NOMO-1 treated with DMSO at 0.1 percent for 48 hours (cell line): ENCODE measurements around the gene FGF19.
A peak's percentile ranks its signal among the peaks of the same experiment; 100 is the strongest.
"Not testable (repeated sequence)": the region's sequence is repeated elsewhere in the genome, so short reads cannot be mapped to it uniquely, and the experiment has no call there.

Experiments
- DNase-seq: peaks from one replicate; lab custom pipeline; 2025; ENCODE audit not compliant: unreplicated experiment; lab: John Stamatoyannopoulos, UW

Gene FGF19

DNA sequence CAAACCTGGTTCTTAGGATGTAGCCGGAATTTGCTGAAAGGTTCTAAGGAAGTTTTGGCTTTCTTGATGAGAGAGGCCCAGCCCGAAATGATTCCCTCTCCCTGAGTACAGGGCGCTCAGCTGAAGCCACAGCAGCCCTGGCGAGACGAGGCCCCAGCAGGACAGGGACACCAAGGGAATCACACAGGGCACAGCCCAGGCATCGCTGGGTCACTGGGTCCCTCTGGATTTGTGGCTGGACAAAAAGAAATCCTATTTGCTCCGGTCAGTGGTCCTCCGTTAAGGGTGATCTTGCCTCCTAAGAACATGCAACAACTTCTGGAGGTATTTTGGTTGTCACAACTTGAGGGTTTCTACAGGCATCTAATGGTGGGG, 6.4 kb downstream of the FGF19 start:
- no peak for DNase-seq

DNA sequence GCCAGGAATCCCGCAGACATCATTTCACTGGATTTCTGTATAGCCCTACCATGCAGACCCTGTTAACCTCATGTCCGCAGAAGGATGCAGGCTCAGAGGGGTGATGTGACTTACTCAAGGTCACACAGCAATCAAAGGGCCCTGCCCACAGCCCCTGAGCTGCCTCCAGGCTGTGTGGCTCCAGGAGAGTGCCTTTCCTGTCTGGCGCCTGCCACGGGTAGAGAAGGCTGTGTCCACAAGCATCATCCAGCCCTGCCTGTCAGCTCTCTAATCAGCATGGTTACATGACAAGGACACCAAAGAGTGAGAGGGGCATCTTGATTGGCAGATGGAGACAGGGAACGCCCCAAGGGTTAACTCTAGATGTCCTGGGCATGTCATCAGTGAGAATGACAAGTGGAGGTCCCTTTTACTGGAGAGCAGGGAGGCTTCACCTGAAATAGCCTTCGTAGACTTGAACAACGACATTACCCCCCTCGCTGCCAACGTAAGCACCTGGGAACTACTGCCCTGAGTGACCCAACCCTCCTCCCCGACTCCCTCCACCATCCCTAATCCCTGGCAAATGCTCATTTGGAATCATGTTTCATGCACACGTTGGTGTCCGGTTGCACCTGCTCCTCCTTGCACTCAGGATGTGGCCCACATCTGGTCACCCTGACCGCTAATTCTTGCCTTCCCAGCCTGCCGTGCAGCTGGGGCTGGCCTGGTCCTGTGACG, 6.9 kb downstream of the FGF19 start:
- DNase-seq = no peak

DNA sequence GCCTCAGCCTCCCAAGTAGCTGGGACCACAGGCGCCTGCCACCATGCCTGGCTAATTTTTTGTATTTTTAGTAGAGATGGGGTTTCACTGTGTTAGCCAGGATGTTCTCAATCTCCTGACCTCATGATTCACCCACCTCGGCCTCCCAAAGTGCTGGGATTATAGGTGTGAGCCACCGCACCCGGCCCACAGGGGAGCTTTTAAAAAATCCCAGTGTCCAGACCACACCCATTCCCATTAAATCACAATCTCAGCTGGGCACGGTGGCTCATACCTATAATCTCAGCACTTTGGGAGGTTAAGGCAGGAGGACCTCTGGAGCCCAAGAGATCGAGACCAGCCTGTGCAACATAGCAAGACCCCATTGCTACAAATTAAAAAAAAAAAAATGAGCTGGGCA, 7.8 kb downstream of the FGF19 start:
- not testable (repeated sequence) for DNase-seq

DNA sequence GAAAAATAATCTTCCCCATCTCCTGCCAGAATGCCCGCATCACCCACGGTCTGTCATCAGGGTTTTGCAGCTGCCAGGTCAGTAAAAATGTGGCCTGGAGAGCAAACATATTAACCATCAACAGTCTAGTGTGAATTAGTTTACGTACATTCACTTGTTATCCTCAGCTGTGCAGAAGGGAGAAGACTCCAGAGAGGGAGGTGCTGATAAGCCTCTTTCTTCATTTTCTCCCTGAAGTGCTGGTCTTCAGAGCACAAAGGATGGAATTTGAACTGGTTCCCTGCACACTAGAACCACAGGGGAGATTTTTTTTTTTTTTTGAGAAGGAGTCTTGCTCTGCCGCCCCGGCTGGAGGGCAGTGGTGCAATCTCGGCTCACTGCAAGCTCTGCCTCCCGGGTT, 8.2 kb downstream of the FGF19 start:
- DNase-seq = no peak

DNA sequence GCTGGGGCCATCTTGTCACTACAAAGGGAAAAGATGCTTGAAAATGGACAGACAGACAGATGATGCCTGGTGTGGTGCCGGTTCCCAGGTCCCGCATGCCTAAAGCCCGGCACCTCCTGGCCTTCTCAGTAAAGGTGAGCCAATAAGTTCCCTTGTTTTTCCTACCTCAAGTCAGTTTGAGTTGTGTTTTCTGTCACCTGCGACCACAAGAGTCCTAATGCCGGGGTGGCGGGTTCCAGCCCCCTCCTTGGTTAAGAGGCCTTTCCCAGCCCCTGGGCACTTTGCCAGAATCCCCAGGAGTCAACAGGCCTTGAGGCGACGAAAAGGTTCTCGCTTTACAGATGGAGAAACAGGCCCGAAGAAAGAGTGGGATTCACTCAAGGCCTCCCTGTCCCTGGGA, 9.0 kb downstream of the FGF19 start:
- no peak for DNase-seq

DNA sequence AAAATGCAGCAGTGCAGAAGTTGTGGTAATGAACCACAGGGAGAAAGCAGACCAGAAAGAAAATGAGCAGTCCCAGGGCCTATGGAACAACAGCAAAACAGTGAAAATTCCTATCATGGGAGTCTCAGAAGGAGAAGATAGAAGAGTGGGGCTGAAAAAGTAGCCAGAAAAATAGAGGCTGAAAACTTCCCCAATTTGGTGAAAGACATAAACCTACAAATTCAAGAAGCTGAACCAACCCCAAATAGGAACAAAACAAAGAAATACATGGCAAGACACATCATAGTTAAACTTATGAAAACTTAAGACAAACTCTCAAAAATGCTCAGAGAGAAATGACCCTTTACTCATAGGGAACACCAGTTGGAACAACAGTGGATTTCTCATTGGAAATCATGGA, 11.4 kb downstream of the FGF19 start:
- no peak for DNase-seq

DNA sequence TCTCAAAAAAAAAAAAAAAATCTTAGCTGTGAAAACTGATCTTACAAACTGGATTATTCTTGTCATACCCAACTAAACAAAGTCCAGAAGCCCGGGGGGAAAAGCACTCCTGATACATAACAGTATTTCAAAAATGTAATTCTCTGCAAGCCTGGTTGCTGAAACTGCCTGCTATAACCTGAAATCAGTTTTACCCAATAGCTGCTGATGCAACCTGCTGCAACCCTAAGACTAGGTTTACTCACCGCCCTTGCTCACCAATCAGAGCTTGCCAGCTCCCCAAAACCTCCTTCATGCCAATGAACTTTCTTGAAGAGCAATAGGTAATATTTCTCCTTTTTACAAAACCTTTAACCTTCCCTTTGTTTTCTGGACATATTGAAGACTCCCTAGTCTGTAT, 12.4 kb downstream of the FGF19 start:
- no peak for DNase-seq

DNA sequence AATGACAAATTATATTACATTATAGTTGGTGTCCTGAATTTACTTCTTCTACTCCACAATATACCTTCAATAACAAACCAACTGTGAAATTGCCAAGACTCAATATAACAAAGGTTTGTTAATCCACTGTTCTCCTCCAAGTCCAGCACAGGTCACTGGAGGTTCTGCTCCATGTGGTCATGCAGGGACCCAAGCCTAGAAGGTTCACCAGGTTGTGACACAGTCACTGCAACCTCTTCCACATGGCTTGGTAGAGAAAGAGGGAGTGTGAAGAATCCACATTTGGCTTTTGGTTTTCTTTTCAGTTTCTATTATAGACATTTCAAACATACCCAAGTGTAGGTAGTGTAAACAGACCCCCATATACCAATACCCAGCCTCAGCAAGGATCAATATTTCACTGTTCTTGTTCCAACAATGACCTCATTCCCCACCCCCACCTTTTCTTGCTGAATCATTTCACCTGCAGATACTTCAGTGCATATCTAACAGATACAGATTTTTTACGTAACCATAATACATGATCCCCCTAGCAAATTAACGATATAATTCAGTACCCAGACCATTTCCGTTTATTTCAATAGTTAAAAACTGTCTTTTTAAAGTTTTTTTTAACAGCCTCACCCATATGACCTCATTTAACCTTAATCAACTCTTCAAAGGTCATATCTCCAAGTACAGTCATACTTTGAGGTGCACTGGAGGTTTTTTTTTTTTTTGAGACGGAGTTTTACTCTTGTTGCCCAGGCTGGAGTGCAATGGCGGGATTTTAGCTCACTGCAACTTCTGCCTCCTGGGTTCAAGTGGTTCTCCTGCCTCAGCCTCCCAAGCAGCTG, 14.1 kb downstream of the FGF19 start:
- no peak for DNase-seq

DNA sequence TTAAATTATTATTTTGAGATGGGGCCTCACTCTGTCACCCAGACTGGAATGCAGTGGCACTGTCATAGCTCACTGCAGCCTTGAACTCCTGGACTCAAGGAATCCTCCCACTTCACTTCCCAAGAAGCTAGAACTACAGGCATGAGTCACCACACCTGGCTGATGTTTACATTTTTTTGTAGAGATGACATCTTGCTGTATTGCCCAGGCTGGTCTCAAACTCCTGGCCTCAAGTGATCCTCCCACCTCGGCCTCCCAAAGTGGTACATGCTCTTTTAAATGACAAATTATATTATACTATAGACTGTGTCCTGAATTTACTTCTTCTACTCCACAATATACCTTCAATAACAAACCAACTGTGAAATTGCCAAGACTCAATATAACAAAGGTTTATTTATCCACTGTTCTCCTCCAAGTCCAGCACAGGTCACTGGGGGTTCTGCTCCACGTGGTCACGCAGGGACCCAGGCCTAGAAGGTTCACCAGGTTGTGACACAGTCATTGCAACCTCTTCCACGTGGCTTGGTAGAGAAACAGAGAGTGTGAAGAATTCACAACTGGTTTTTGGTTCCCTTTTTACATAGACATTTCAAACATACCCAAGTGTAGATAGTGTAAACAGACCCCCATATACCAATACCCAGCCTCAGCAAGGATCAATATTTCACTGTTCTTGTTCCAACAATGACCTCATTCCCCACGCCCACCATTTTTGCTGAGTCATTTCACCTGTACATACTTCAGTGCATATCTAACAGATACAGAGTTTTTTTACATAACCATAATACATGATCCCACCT, 15.7 kb downstream of the FGF19 start:
- DNase-seq = not testable (repeated sequence)

DNA sequence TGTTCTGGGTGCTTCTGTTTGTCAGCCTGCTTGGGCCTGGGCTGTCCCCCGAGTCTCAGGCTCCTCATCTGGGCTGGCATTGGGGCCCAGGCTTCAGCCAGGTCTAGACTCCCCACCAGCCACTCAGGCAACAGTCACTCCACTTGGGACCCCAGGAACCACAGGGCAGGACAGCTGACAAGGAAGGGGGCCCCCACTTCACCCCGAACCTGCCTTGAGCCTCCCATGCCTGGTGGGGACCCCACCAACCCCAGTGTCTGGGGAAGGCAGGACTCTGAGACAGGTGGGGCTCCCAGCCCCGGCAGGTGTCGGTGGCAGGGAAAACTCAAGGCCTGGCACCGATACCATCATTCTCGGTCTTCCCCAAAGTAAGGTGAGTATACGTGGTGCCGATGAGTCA, 17.0 kb downstream of the FGF19 start:
- DNase-seq = no peak

DNA sequence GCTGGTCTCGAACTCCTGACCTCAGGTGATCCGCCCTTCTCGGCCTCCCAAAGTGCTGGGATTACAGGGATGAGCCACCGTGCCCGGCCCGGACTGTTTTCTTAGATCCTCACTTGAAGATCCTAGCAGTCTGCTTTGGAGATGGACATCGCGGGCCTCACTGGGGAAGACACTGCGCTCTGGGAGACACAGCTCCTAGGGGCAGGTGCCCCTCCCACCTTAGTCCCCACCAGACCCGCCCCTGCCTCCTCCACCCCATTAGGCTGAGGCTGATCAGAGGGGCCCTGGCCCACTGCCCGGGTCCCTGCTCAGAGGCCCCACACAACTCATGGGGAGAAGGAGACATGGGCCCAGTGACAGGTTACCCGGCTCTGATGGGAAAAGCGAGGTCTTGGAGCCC, 17.4 kb downstream of the FGF19 start:
- no peak for DNase-seq

DNA sequence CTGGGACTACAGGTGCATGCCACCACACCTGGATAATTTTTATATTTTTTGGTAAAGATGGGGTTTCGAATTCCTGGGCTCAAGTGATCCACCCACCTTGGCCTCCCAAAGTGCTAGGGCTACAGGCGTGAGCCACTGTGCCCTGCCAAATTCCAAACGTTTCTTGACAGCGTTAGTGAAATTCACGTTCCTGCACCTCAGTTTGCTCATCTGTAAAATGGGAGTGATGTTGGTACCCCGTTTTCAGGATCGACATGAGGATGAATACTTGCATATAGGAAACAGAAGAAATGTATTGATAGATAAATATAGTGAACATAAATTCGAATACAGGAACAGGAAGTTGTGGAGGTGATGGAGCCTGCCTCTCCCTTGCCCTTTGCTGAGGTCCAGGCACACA, 18.5 kb downstream of the FGF19 start:
- no peak for DNase-seq

DNA sequence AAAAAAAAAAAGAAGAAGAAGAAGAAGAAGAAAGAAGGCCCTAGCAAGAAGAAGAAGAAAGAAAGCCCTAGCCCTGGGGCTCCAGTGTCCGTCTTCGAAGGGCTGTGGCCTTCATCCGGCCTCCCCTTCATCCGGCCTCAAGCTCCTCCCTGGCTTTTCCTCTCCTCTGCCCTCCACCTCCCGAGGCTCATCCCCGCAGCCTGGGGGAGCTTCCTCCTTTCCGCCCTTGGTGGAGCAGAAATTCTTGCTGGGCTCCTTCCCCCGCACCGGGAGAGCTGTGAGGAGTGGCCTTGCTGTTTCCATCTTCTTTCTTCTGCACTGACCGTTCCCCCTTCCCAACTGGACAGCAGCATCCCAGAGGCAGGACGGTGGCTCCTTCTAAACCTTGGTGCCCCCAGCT, 19.2 kb downstream of the FGF19 start:
- no peak for DNase-seq

DNA sequence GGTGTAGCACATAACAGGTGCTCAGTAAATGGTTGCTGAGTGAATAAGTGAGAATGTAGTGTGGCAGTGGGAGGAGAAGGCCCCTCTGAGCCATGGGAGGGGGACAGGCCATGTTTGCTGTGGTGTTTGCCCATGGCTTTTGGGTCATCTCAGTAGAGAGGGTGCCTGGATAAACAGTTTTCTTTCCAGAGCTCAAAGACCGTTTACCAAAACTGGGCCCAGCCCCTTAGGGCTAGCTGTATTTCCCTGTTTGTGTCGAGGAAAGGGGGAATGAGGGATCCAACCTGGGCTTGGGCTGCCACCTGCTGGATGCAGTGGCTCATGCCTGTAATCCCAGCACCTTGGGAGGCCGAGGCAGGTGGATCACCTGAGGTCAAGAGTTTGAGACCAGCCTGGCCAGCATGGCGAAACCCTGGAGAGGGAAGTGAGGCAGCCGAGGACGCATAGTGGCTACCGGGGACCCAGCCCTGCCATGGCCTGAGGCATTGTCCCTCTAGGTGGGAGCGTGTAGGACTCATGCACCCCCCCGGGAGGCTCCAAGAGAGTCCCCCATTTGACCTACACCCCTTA, 20.0 kb downstream of the FGF19 start:
- DNase-seq = no peak

DNA sequence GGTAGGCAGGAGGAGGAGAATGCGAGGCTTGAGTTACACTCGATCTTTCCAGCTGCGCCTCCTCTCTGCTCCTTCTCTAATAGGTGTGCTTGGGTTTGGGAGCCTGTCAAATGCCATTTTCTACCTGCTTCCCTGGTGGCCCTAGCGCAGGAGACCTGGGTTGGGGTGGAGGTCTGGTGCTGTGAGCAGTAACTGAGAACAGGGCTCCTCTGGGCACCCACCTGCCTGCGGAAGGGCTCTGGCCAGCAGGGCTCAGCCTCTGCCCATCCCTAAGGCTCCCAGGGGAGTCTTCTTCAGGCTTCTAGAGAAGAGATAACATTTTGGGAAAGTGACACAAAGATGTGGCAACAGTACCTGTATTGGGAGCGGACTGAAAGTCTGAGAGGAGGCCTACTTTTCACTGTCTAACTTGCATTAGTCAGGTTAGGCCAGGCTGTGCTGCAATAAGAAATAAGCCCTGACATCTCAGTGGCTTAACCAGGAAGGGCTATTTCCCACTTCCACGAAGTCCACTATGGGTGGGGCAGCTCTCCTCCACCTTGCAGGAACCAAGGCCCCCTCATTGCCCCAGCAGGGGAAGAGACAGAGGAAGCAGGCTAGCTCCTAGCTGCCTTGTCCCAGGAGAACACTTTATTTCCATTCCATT, 21.0 kb downstream of the FGF19 start:
- no peak for DNase-seq

DNA sequence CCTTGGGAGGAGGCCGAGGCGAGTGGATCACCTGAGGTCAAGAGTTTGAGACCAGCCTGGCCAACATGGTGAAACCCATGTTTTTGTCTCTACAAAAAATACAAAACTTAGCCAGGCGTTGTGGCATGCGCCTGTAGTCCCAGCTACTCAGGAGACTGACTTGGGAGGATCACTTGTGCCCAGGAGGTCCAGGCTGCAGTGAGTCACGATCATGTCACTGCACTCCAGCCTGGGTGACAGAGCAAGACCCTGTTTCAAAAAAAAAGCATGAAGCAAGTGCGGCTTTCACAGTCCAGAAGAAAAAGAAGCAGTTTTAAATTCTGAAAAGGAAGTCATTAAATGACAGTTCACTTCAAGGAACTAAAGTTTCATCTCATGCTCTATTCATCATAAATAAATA, 21.6 kb downstream of the FGF19 start:
- peak; percentile 20 for DNase-seq

DNA sequence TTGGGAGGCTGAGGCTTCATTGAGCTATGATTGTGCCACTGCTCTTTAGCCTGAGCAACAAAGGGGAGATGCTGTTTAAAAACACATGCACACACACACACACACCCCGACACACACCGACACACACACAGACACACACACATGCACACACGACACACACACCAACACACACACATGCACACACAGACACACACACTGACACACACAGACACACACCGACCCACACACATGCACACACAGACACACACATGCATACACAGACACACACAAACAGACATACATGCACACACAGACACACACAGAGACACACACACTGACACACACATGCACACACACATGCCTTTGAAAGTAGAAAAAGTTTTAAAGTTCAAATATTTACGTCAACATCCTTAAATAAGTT, 23.1 kb downstream of the FGF19 start:
- DNase-seq = no peak

DNA sequence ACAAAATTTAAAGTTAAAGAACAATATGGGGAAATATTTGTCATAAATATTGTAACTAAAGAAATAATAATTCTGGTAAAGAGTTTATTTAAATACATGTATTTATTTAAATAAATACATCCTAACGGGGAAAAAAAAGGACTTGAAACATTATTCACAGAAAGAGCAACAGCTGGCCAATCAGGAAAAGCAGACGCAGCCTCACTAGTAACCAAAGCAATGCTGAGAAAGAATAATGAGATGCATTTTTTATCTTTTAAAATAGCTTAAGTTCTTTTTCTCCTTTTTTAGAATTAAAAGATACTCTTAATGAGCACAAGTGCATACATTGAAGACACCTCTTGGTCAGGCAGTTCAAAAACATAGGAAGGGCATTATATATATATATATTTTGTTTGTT, 26.1 kb downstream of the FGF19 start:
- no peak for DNase-seq

DNA sequence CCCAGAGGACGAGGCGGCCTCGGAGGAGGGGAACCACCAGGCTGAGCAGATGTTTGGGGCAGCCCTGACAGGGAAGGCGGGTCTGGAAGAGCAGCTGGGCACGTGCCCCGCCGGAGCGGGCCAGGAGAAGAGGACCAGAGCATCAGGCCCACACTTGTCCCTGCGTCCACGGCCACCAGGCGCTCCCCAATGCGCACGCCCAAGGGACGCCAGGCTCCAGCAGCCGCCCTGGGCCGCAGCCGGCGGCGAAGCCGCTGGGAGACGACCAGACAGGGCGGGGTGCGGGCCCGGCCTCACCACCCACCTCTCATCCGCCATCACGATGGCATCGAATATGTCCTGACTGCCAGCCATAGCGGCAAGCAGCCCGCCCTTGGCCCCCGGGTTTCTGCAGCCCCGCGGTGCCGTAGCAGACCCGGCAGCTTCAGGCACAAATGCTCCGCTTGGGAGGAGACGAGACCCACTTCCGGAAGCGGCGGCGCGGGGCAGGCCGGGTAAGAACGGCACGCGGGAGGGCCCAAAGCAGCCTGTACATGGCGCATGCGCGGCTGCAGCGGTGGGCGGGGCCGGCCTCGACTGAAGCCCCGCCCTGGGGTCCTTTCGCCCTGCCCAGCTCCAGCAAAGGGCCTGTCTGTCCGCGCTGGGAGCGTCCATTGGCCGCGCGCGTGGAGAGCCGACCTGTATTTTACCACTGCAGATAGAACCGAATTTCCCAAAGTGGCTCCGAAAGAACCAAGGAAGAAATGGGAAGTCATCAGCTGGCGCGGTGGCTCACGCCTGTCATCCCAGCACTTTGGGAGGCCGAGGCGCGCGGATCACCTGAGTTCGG, 28.7 kb downstream of the FGF19 start, which contains the start of gene LTO1:
TSS of gene LTO1 (minus strand) at position 468 of the 829 bp plus-strand sequence. CDS start at position 354, 114 bp downstream.
- peak; percentile 91 for DNase-seq

DNA sequence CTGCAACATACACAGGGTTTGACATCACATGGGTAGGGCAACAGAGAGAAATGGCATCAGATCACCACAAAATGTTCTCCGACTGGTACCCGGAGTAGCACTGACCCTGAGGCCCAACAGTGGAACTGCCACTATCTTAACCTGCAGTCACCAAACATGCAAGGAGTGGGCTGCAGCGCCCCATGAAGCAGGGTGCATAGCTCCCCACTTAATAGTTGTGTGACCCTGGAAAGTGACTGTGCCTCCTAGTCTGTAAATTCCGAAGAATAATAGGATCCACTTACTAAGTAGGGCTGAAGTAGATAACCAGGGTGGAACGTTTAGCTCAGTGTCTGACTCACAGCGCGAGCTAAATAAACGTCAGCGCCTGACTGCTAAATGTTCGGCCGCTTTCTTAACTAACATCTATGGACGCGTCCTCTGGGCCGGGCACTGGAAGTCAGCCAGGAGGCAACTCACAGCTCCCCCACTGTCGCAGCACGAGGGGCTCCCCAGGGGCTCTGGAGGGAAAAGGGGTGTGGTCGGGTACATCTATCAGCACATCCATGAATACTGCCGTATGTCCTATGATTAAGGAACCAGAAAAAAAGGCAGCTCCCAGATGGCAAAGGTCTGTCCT, 29.4 kb downstream of the FGF19 start:
- DNase-seq = no peak
